GM23338 (cell line): ENCODE results near the gene ZYX. TPM values are rescaled to one million over a fixed set of nuclear protein-coding genes. Genes with fewer than 3 reads are reported as not detected.

ENCODE experiments used
- CREB1 ChIP-seq: fragments of 250-450 bp; sonication (Bioruptor Pico); IDR thresholded peaks from 2 replicates; pipeline ENCODE4 v1.5.0; 2020; ENCODE audit warnings: low read depth, mild to moderate bottlenecking, moderate library complexity
- EZH2 ChIP-seq: fragments of 200-600 bp; sonication (generic); IDR thresholded peaks from one replicate; pipeline ENCODE4 v1.8.0; 2017; ENCODE audit warnings: antibody characterized with exemption, mild to moderate bottlenecking, low read depth; ENCODE audit not compliant: unreplicated experiment
- JUNB ChIP-seq: IDR thresholded peaks from one replicate; pipeline ENCODE4 v1.6.1; 2016; ENCODE audit warnings: antibody characterized with exemption; ENCODE audit not compliant: unreplicated experiment
- NANOG ChIP-seq: IDR thresholded peaks from 2 replicates; pipeline ENCODE4 v1.6.1; 2016; ENCODE audit warnings: antibody characterized with exemption, borderline replicate concordance
- POLR2AphosphoS5 ChIP-seq: IDR thresholded peaks from 2 replicates; pipeline ENCODE4 v1.6.1; 2016; ENCODE audit warnings: antibody characterized with exemption, low read depth
- ZNF114 ChIP-seq: fragments of 250-450 bp; sonication (Bioruptor Pico); IDR thresholded peaks from 2 replicates; pipeline ENCODE4 v1.5.0; 2020; ENCODE audit warnings: mild to moderate bottlenecking, moderate library complexity
- ZNF331 ChIP-seq: fragments of 250-450 bp; sonication (Bioruptor Pico); IDR thresholded peaks from 2 replicates; pipeline ENCODE4 v1.5.0; 2020; ENCODE audit warnings: low read depth, mild to moderate bottlenecking, moderate library complexity
- polyA plus RNA-seq: library from polyadenylated mRNA; unstranded; fragments of >200 nt; fragmentation: Nextera tagmentation; extraction: Ambion mirVana; gene quantifications from 2 replicates; pipeline ENCODE4 v1.2.1, GENCODE V29; 2016
- total RNA-seq: library from RNA; depleted of rRNA; stranded (reverse); fragments of >200 nt; shearing (Covaris generic); gene quantifications from 2 replicates; pipeline ENCODE4 v1.2.3, GENCODE V29; 2014
- TF ChIP-seq, protein P1 (sequence below): fragments of 250-450 bp; sonication (Bioruptor Pico); IDR thresholded peaks from 2 replicates; pipeline ENCODE4 v1.5.0; 2020; ENCODE audit warnings: mild to moderate bottlenecking, moderate library complexity
- TF ChIP-seq, protein P2 (sequence below), 2 experiments: fragments of 200-600 bp in 1 of 2; sonication (generic) in 1 of 2; conservative IDR thresholded peaks; 2 replicates each; pipeline versions ENCODE4 v1.5.1 to v1.6.1; 2016 to 2017; ENCODE audit warnings: antibody characterized with exemption in 2 of 2, low read depth in 2 of 2, mild to moderate bottlenecking in 2 of 2, moderate library complexity in 1 of 2

Gene ZYX
- total and polyA plus RNA-seq, 2 experiments from 2014 or later = 111 to 141 TPM

DNA sequence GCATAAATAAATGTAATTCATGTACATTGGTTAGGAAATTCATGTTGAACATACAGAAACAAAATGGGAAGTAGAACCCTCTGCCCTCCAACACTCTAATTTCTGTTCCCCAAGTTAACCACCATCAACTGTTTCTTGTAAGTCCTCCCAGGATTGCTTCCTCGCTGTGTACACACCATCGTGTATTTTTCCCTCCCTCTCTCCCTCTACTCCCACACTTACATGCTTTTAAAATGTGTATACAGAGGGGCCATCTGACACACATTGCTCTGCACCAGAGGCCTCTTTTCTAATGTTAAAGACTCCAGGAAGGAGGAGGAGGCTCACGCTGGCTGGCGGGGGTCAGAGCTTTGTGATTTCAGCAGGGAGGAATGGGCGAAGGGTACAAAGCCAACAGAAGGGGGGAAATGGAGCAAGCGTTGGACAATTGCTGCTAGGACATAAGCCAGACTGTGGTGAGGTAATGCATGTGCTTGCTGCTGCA lies 29.4 kb downstream of the ZYX start (continued):
- TF ChIP-seq, protein P1, sequence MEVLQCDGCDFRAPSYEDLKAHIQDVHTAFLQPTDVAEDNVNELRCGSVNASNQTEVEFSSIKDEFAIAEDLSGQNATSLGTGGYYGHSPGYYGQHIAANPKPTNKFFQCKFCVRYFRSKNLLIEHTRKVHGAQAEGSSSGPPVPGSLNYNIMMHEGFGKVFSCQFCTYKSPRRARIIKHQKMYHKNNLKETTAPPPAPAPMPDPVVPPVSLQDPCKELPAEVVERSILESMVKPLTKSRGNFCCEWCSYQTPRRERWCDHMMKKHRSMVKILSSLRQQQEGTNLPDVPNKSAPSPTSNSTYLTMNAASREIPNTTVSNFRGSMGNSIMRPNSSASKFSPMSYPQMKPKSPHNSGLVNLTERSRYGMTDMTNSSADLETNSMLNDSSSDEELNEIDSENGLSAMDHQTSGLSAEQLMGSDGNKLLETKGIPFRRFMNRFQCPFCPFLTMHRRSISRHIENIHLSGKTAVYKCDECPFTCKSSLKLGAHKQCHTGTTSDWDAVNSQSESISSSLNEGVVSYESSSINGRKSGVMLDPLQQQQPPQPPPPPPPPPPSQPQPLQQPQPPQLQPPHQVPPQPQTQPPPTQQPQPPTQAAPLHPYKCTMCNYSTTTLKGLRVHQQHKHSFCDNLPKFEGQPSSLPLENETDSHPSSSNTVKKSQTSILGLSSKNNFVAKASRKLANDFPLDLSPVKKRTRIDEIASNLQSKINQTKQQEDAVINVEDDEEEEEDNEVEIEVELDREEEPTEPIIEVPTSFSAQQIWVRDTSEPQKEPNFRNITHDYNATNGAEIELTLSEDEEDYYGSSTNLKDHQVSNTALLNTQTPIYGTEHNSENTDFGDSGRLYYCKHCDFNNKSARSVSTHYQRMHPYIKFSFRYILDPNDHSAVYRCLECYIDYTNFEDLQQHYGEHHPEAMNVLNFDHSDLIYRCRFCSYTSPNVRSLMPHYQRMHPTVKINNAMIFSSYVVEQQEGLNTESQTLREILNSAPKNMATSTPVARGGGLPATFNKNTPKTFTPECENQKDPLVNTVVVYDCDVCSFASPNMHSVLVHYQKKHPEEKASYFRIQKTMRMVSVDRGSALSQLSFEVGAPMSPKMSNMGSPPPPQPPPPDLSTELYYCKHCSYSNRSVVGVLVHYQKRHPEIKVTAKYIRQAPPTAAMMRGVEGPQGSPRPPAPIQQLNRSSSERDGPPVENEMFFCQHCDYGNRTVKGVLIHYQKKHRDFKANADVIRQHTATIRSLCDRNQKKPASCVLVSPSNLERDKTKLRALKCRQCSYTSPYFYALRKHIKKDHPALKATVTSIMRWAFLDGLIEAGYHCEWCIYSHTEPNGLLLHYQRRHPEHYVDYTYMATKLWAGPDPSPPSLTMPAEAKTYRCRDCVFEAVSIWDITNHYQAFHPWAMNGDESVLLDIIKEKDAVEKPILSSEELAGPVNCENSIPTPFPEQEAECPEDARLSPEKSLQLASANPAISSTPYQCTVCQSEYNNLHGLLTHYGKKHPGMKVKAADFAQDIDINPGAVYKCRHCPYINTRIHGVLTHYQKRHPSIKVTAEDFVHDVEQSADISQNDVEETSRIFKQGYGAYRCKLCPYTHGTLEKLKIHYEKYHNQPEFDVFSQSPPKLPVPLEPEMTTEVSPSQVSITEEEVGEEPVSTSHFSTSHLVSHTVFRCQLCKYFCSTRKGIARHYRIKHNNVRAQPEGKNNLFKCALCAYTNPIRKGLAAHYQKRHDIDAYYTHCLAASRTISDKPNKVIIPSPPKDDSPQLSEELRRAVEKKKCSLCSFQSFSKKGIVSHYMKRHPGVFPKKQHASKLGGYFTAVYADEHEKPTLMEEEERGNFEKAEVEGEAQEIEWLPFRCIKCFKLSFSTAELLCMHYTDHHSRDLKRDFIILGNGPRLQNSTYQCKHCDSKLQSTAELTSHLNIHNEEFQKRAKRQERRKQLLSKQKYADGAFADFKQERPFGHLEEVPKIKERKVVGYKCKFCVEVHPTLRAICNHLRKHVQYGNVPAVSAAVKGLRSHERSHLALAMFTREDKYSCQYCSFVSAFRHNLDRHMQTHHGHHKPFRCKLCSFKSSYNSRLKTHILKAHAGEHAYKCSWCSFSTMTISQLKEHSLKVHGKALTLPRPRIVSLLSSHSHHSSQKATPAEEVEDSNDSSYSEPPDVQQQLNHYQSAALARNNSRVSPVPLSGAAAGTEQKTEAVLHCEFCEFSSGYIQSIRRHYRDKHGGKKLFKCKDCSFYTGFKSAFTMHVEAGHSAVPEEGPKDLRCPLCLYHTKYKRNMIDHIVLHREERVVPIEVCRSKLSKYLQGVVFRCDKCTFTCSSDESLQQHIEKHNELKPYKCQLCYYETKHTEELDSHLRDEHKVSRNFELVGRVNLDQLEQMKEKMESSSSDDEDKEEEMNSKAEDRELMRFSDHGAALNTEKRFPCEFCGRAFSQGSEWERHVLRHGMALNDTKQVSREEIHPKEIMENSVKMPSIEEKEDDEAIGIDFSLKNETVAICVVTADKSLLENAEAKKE (CRISPR knock-in tag) = no peak
- TF ChIP-seq JUNB (no peak), CREB1 (CRISPR knock-in tag) (no peak), EZH2 (no peak), ZNF114 (CRISPR knock-in tag) (no peak), NANOG (peak; percentile 48), POLR2AphosphoS5 (peak; percentile 61), ZNF331 (CRISPR knock-in tag) (no peak)
- TF ChIP-seq, protein P2, sequence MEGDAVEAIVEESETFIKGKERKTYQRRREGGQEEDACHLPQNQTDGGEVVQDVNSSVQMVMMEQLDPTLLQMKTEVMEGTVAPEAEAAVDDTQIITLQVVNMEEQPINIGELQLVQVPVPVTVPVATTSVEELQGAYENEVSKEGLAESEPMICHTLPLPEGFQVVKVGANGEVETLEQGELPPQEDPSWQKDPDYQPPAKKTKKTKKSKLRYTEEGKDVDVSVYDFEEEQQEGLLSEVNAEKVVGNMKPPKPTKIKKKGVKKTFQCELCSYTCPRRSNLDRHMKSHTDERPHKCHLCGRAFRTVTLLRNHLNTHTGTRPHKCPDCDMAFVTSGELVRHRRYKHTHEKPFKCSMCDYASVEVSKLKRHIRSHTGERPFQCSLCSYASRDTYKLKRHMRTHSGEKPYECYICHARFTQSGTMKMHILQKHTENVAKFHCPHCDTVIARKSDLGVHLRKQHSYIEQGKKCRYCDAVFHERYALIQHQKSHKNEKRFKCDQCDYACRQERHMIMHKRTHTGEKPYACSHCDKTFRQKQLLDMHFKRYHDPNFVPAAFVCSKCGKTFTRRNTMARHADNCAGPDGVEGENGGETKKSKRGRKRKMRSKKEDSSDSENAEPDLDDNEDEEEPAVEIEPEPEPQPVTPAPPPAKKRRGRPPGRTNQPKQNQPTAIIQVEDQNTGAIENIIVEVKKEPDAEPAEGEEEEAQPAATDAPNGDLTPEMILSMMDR (conservative IDR thresholded peaks at IDR 0.05; ENCODE audit: low read depth in 2 of 2) = no peak
